ENCODE measurements around the gene RHO. TPM values are rescaled to one million over a fixed set of nuclear protein-coding genes. Genes with fewer than 3 reads are reported as not detected.

Gene RHO
- total RNA-seq, 4 donors from 2014 or later: not detected

DNA sequence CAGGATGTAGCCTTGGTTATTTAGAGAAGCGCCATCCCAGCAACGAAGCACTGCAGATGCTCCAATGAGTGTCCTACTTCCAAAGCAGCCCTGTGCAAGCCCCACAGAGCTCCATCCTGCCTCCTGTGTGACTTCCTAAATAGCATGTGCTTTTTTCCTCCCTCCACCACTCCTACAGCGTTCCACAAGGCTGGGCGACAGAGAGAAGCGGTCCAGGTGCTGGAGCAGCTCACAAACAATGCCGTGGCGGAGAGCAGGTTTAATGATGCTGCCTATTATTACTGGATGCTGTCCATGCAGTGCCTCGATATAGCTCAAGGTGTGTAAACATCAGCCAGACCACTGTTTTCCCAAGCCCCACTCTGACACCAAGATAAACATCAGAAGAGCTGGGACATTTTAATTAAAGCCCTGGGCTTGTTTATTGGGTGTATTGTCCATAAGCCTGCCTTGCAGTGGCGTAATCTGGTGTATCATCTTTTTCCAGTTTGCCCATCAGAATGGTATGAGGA, 22.2 kb upstream of the RHO start:
- intact Hi-C loops (cut with DNase I; ENCODE audit: low total_unique reads): no loop called here
- no peaks in the 10 kb centered on the region for H3K36me3 ChIP-seq
- TF ChIP-seq, protein P1, sequence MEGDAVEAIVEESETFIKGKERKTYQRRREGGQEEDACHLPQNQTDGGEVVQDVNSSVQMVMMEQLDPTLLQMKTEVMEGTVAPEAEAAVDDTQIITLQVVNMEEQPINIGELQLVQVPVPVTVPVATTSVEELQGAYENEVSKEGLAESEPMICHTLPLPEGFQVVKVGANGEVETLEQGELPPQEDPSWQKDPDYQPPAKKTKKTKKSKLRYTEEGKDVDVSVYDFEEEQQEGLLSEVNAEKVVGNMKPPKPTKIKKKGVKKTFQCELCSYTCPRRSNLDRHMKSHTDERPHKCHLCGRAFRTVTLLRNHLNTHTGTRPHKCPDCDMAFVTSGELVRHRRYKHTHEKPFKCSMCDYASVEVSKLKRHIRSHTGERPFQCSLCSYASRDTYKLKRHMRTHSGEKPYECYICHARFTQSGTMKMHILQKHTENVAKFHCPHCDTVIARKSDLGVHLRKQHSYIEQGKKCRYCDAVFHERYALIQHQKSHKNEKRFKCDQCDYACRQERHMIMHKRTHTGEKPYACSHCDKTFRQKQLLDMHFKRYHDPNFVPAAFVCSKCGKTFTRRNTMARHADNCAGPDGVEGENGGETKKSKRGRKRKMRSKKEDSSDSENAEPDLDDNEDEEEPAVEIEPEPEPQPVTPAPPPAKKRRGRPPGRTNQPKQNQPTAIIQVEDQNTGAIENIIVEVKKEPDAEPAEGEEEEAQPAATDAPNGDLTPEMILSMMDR (IDR thresholded peaks at IDR 0.05 in 4 of 5, conservative IDR thresholded peaks at IDR 0.05 in 1 of 5): no peak
- TF ChIP-seq POLR2A (IDR thresholded peaks at IDR 0.05): no peak
- no peak overlapping the region for H3K27ac ChIP-seq
- in situ Hi-C loops (cut with MboI; ENCODE audit: low sequenced_read_pairs in 4 of 4): no loop called here
- ATAC-seq (no peak), DNase-seq (no peak)
- peaks cover 57 to 87% of the 10 kb centered on the region in 2 donors for H3K4me1 ChIP-seq
- H3K27me3 ChIP-seq: no peaks in the 10 kb centered on the region
- H3K9me3 ChIP-seq: no peaks in the 10 kb centered on the region
- no peak overlapping the region for H3K4me3 ChIP-seq

DNA sequence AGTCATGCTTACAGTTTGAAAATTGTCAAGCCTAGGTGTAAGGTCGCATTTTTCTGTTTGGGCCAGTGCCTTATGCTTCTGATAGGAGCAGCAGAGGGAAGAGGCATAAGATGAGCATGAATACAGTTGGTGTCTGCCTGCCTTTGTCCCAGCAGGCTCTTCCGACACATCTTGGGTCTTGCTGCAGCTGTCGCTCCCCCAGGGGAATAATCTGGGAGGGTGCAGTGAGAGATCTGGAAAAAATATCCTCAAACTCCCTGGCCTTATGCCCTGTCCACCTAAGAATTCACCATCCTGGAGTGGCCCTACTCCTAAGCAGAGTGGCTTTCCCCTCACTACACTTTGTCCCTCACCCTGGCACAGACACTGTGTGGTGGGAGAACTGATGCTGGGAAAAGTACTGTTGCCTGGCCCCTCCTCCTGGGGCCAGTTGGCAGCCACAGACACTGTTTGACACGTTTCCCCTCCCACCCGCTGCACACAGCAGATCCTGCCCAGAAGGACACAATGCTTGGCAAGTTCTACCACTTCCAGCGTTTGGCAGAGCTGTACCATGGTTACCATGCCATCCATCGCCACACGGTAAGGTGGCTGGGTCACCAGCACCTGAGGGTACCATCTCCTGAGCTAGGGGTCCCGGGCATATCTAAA, 21.1 kb upstream of the RHO start:
- H3K4me1 ChIP-seq: peaks cover 51 to 81% of the 10 kb centered on the region in 2 donors
- H3K4me3 ChIP-seq: no peak overlapping the region
- intact Hi-C loops (cut with DNase I; ENCODE audit: low total_unique reads): no loop called here
- H3K27me3 ChIP-seq: no peaks in the 10 kb centered on the region
- in situ Hi-C loops (cut with MboI; ENCODE audit: low sequenced_read_pairs in 4 of 4): no loop called here
- H3K36me3 ChIP-seq: no peaks in the 10 kb centered on the region
- no peak for ATAC-seq
- DNase-seq: no peak
- peak overlapping the region in 2 of 4 donors; percentile 22 to 25 for H3K27ac ChIP-seq
- no peak for TF ChIP-seq POLR2A (IDR thresholded peaks at IDR 0.05)
- TF ChIP-seq, protein P1 (IDR thresholded peaks at IDR 0.05 in 4 of 5, conservative IDR thresholded peaks at IDR 0.05 in 1 of 5): no peak
- no peaks in the 10 kb centered on the region for H3K9me3 ChIP-seq

DNA sequence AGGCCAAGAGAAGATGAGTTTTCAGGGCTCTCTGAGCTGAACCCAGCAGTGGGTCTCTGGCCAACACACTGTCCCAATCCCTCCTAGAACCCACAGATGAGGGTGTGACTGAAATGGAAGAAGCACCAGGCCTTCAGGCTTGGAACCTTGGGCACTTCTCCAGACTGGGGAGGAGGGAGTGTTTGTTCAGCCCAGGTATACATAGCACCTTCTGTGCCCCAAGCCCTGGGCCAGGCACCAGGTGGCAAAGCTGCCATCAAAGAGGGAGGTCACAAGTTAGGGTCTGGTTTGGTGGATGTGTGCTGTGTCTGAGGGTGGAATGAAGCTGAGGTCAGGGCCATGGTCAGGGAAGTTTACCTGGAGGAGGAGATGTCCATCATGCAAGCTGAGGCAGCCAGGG, 15.8 kb upstream of the RHO start:
- Histone ChIP-seq H3K36me3 (no peaks in the 10 kb centered on the region), H3K27me3 (no peaks in the 10 kb centered on the region), H3K9me3 (no peaks in the 10 kb centered on the region), H3K4me3 (no peak overlapping the region), H3K27ac (peak overlapping the region in 1 of 4 donors; percentile 79), H3K4me1 (peaks cover 11 to 51% of the 10 kb centered on the region in 2 donors)
- no peak for TF ChIP-seq POLR2A (IDR thresholded peaks at IDR 0.05)
- TF ChIP-seq, protein P1 (IDR thresholded peaks at IDR 0.05 in 4 of 5, conservative IDR thresholded peaks at IDR 0.05 in 1 of 5): no peak
- DNase-seq (no peak), ATAC-seq (no peak)
- intact Hi-C loops (cut with DNase I; ENCODE audit: low total_unique reads) (no loop called here), in situ Hi-C loops (cut with MboI; ENCODE audit: low sequenced_read_pairs in 4 of 4) (no loop called here)

DNA sequence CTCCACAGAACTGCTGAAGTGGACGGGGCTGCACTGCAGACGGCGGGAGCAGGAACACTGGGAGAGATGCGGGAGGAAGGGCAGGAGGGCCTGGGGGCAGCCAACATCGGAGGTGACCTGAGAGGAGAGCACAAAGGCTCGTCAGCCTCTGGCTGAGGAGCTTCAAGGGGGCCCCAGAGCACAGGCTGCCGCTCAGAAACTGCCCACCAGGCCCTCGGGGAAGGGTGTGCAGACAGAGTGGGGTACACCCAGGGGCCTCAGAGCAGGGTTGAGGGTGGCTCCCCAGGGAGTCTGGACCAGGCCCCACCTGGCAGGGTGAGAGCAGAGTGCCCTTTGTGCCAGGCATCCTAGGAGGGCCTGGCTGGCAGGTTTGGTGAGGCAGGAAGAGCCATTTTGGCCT, 14.7 kb upstream of the RHO start:
- intact Hi-C loops (cut with DNase I; ENCODE audit: low total_unique reads) (no loop called here), in situ Hi-C loops (cut with MboI; ENCODE audit: low sequenced_read_pairs in 4 of 4) (no loop called here)
- Histone ChIP-seq H3K4me1 (peaks cover 10 to 44% of the 10 kb centered on the region in 2 donors), H3K27me3 (no peaks in the 10 kb centered on the region), H3K36me3 (no peaks in the 10 kb centered on the region), H3K9me3 (no peaks in the 10 kb centered on the region), H3K27ac (peak overlapping the region in 3 of 4 donors; percentile 25 to 79 (median 65)), H3K4me3 (no peak overlapping the region)
- DNase-seq (no peak), ATAC-seq (no peak)
- TF ChIP-seq, protein P1 (IDR thresholded peaks at IDR 0.05 in 4 of 5, conservative IDR thresholded peaks at IDR 0.05 in 1 of 5): no peak
- no peak for TF ChIP-seq POLR2A (IDR thresholded peaks at IDR 0.05)
